GM12872 (cell line): Measurements from ENCODE around the gene ALPG.

Experiments
- TF ChIP-seq, protein P1 (sequence below): IDR thresholded peaks from 3 replicates; pipeline ENCODE4 v1.5.1; 2011; ENCODE audit warnings: low read depth, mild to moderate bottlenecking, low read length, moderate library complexity; ENCODE audit not compliant: insufficient read depth

ALPG gene

GRCh38 chr2:232434563-232435374 is 28.1 kb downstream of the ALPG start:
- TF ChIP-seq, protein P1, sequence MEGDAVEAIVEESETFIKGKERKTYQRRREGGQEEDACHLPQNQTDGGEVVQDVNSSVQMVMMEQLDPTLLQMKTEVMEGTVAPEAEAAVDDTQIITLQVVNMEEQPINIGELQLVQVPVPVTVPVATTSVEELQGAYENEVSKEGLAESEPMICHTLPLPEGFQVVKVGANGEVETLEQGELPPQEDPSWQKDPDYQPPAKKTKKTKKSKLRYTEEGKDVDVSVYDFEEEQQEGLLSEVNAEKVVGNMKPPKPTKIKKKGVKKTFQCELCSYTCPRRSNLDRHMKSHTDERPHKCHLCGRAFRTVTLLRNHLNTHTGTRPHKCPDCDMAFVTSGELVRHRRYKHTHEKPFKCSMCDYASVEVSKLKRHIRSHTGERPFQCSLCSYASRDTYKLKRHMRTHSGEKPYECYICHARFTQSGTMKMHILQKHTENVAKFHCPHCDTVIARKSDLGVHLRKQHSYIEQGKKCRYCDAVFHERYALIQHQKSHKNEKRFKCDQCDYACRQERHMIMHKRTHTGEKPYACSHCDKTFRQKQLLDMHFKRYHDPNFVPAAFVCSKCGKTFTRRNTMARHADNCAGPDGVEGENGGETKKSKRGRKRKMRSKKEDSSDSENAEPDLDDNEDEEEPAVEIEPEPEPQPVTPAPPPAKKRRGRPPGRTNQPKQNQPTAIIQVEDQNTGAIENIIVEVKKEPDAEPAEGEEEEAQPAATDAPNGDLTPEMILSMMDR, result no peak

GRCh38 chr2:232435375-232435648 is 28.7 kb downstream of the ALPG start:
- TF ChIP-seq, protein P1, result no peak

DNA sequence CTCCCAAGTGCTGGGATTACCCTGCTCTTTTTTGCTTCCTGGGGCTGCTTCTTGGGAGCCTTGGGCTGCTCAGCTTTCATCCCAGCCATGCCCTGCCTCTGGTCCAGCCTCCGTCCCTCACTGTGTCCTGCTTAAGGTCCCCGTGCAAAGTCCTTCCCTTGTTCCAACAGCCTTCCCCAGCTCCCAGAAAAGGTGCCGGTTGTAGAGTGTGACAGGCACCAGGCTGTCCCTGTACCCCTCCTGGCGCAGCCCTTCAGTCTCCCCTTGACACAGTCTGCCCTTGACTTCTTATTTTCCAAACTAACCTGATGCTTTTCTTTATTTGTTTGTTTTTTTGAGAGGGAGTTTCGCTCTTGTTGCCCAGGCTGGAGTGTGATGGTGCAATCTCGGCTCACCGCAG is 29.2 kb downstream of the ALPG start:
- TF ChIP-seq, protein P1, result no peak

GRCh38 chr2:232436381-232437194 is 29.9 kb downstream of the ALPG start:
- TF ChIP-seq, protein P1, result no peak

DNA sequence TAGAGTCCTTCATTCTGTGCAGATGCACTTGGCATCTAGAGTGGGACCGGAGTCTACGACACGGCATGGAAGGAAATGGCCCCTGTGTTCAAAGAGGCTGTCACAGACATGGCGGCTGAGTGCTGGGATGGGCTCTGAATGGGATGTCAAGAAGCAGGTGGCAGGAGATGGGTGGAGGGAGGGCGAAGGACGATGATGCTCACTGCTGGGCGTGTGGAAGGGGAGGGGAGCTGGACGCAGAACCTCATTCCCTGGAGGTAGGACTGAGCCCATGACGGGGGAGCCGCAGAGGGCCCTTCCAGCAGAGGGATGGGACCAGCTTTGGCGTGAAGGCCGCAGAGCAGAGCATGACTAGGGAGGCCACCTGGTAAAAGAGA is 30.5 kb downstream of the ALPG start:
- TF ChIP-seq, protein P1, result no peak

- TF ChIP-seq, protein P1, result no peak
Measured at GRCh38 chr2:232438091-232438490, 31.4 kb downstream of the ALPG start.

GRCh38 chr2:232438951-232439757 is 32.5 kb downstream of the ALPG start:
- TF ChIP-seq, protein P1, result peak; percentile 49; the same call in 2 of the 3 replicates
